ENCODE data around the gene PADI2. TPM values are rescaled to one million over a fixed set of nuclear protein-coding genes. Genes with fewer than 3 reads are reported as not detected.

The PADI2 gene
- total RNA-seq, 1 experiment from 2014 or later: 3.0 TPM

DNA sequence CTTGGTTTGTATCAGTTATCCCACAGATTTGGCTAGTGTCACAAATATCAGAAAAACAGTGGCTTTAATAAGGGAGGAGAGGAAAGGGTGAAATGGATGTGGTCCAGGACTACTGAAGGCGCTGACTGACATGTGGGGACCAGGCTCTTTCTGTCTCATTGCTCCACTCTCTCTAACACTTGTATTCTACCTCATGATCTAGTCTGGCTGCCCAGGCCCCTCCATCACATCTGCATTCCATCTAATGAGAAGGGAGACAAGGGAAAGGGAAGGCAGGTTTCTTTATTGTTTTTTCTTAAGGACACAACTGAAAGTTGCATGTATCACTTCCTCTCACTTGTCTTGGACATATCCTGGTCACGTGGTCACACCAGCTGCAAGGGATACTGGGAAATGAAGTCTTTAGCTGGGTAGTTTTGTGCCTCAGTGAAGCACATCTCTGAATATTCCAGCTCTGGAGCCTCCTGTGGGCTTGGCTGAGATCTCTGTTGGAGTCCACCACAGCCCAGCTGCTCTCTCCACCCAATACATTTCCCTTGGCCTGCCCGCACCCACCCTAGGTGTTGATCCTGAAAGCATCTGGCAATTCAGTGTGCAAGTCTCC is 42.0 kb upstream of the PADI2 start:
- no peak overlapping the region for H3K4me2 ChIP-seq (ENCODE audit: insufficient read depth, insufficient read length, low read length)
- H2BK15ac ChIP-seq (ENCODE audit: low read depth, low read length): no peak overlapping the region
- Mint-ChIP-seq H3K27me3 (ENCODE audit: low read depth) (peaks cover 8% of the 10 kb centered on the region), H3K4me3 (no peak overlapping the region), H3K4me1 (peaks cover 25 to 26% of the 10 kb centered on the region in 2 experiments), H3K9me3 (peaks cover 15% of the 10 kb centered on the region in 2 experiments), H3K27ac (no peak overlapping the region), H3K36me3 (ENCODE audit: insufficient read depth in 1 of 3, low read depth in 3 of 3) (peaks cover 0 to 5% (median 3%) of the 10 kb centered on the region in 3 experiments; a peak in 4 of 7 replicates)
- H2BK5ac ChIP-seq (ENCODE audit: insufficient read length, low read length): no peak overlapping the region
- no peak overlapping the region for H2AK5ac ChIP-seq (ENCODE audit: insufficient read length, low read length)
- H3K27ac ChIP-seq (ENCODE audit: insufficient read length, low read depth, low read length): no peak overlapping the region
- H4K91ac ChIP-seq (ENCODE audit: insufficient read length, low read depth, low read length): no peak overlapping the region
- H4K8ac ChIP-seq (replicated peaks; ENCODE audit: insufficient read length, low read depth, low read length): no peak overlapping the region
- no peak for DNase-seq
- no peak overlapping the region for H3K4ac ChIP-seq (ENCODE audit: low read depth, low read length)
- no peaks in the 10 kb centered on the region for H3K23me2 ChIP-seq (ENCODE audit: insufficient read length, low read depth, low read length, poor library complexity, severe bottlenecking)
- no peaks in the 10 kb centered on the region for H3K79me2 ChIP-seq (ENCODE audit: insufficient read depth, low read length)
- H3K56ac ChIP-seq (ENCODE audit: insufficient read length, low read depth, low read length): no peak overlapping the region
- no peak overlapping the region for H2AFZ ChIP-seq (ENCODE audit: low read length)
- no CpG with 5 or more reads among the region's 3 CpGs for WGBS (ENCODE audit: extremely low coverage, insufficient read length, low lambda C conversion rate)
- no peak overlapping the region for H3K18ac ChIP-seq (ENCODE audit: insufficient read length, low read depth, low read length)
- no peak overlapping the region for H4K5ac ChIP-seq (ENCODE audit: insufficient read length, low read depth, low read length)
- H3K14ac ChIP-seq (ENCODE audit: insufficient read depth, low read length): no peak overlapping the region
- H2BK20ac ChIP-seq (ENCODE audit: low read depth, low read length, poor library complexity, severe bottlenecking): no peak overlapping the region
- H3K79me1 ChIP-seq (ENCODE audit: insufficient read depth, low read depth, low read length, poor library complexity, severe bottlenecking): no peaks in the 10 kb centered on the region
- peaks cover 1% of the 10 kb centered on the region for H3K9me3 ChIP-seq (ENCODE audit: control insufficient read depth, low read depth, low read length)
- TF ChIP-seq, protein P1, sequence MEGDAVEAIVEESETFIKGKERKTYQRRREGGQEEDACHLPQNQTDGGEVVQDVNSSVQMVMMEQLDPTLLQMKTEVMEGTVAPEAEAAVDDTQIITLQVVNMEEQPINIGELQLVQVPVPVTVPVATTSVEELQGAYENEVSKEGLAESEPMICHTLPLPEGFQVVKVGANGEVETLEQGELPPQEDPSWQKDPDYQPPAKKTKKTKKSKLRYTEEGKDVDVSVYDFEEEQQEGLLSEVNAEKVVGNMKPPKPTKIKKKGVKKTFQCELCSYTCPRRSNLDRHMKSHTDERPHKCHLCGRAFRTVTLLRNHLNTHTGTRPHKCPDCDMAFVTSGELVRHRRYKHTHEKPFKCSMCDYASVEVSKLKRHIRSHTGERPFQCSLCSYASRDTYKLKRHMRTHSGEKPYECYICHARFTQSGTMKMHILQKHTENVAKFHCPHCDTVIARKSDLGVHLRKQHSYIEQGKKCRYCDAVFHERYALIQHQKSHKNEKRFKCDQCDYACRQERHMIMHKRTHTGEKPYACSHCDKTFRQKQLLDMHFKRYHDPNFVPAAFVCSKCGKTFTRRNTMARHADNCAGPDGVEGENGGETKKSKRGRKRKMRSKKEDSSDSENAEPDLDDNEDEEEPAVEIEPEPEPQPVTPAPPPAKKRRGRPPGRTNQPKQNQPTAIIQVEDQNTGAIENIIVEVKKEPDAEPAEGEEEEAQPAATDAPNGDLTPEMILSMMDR (conservative IDR thresholded peaks at IDR 0.05): no peak
- H3K27me3 ChIP-seq (ENCODE audit: insufficient read depth, low read length): no peaks in the 10 kb centered on the region
- H3K23ac ChIP-seq (ENCODE audit: insufficient read length, low read depth, low read length): no peak overlapping the region
- H2BK12ac ChIP-seq (ENCODE audit: insufficient read length, low read depth, low read length): no peak overlapping the region
- no peaks in the 10 kb centered on the region for H4K20me1 ChIP-seq (ENCODE audit: control insufficient read depth, insufficient read depth, insufficient read length)
- H3K4me1 ChIP-seq (ENCODE audit: insufficient read depth, low read length): peaks cover 2% of the 10 kb centered on the region; the same call in 1 of the 2 replicates
- H3T11ph ChIP-seq (ENCODE audit: low read length): no peak overlapping the region
- no peak overlapping the region for H3K9ac ChIP-seq (ENCODE audit: extremely low read depth, insufficient read length, low read length)
- no peak overlapping the region for H2BK120ac ChIP-seq (ENCODE audit: low read depth, low read length, poor library complexity, severe bottlenecking)
